Activated T-helper 1 cell treated with Interleukin-2 at 50 U/mL for 16 hours (primary cell): ENCODE results near the gene YPEL2.
"Not testable (repeated sequence)": the region's sequence is repeated elsewhere in the genome, so short reads cannot be mapped to it uniquely, and the experiment has no call there.

Experiments
- DNase-seq: peaks from one replicate; pipeline ENCODE4 v3.0.0-alpha.2; 2020; ENCODE audit warnings: low read depth

YPEL2 gene

GRCh38 chr17:59377410-59377809 is 46.0 kb downstream of the YPEL2 start:
- DNase-seq = no peak

- no peak for DNase-seq
Observed at GRCh38 chr17:59378675-59379074, 47.2 kb downstream of the YPEL2 start.

- no peak for DNase-seq
Observed at GRCh38 chr17:59380474-59380873, 49.0 kb downstream of the YPEL2 start.

GRCh38 chr17:59381716-59382570 is 50.5 kb downstream of the YPEL2 start:
- no peak for DNase-seq

- no peak for DNase-seq
Observed at GRCh38 chr17:59383893-59384292, 52.4 kb downstream of the YPEL2 start.

GRCh38 chr17:59387351-59388068 is 56.1 kb downstream of the YPEL2 start:
- DNase-seq = no peak

- DNase-seq = no peak
Observed at GRCh38 chr17:59388069-59388556, 56.7 kb downstream of the YPEL2 start.

GRCh38 chr17:59389066-59389465 is 57.6 kb downstream of the YPEL2 start:
- DNase-seq = no peak

- DNase-seq = no peak
Observed at GRCh38 chr17:59391021-59391420, 59.6 kb downstream of the YPEL2 start.

GRCh38 chr17:59392973-59393679 is 61.7 kb downstream of the YPEL2 start:
- DNase-seq = no peak

- DNase-seq = not testable (repeated sequence)
Observed at GRCh38 chr17:59393742-59394410, 62.4 kb downstream of the YPEL2 start.

GRCh38 chr17:59396134-59396826 is 64.8 kb downstream of the YPEL2 start:
- DNase-seq = no peak

GRCh38 chr17:59397316-59398073 is 66.0 kb downstream of the YPEL2 start:
- no peak for DNase-seq

GRCh38 chr17:59399914-59400313 is 68.5 kb downstream of the YPEL2 start:
- no peak for DNase-seq

GRCh38 chr17:59400858-59401257 is 69.4 kb downstream of the YPEL2 start:
- no peak for DNase-seq

- DNase-seq = no peak
Observed at GRCh38 chr17:59401274-59401673, 69.8 kb downstream of the YPEL2 start.

GRCh38 chr17:59401725-59402124 is 70.3 kb downstream of the YPEL2 start:
- no peak for DNase-seq

GRCh38 chr17:59402760-59403159 is 71.3 kb downstream of the YPEL2 start:
- no peak for DNase-seq

GRCh38 chr17:59404471-59404870 is 73.0 kb downstream of the YPEL2 start:
- DNase-seq = no peak

- DNase-seq = no peak
Observed at GRCh38 chr17:59405944-59406705, 74.7 kb downstream of the YPEL2 start.
